Measurements from ENCODE around the gene CHST8.

DNA sequence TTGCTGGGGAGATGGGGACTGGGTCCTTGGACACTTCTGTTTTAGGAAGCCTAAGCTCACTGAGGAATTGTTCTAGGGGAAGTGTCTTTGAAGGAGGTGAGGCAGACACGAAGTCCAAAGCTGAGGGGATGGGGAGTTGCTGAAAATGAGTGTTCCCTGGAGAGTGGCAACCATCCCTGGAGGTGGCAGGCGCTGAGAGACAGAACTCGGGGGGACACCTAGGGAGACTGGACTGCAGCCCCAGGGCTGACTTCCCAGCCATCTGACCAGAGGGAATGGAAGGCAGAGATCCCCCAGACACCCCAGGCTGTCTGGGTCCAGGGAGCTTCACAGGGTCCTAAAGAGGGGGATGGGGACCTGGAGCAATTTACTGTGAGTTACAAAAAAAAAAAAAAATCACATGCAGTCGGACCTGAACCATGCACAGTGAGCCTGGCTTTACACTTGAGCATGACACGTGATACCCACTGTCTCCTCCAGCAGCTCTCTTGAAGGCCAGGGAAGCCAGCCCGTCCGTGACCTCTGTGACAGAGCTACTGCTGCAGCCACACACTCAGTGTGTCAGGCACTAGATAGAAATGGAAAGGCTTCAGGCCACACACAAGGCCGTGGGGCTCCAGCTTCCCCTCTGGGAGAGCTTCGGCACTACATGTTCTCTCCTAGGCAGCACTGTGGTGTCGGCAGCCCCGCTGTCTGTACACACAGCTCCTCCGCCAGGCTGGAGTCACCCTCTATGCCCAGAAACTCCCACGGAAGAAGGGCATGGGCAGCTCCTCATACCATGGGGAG is 97.8 kb downstream of the CHST8 start:
- TF ChIP-seq ETS1 (IDR thresholded peaks at IDR 0.05) (no peak), EZH2 (IDR thresholded peaks at IDR 0.05; ENCODE audit: low read depth, unreplicated experiment) (no peak), CTCF (conservative IDR thresholded peaks at IDR 0.05; ENCODE audit: low read depth in 2 of 2) (no peak), POLR2AphosphoS5 (IDR thresholded peaks at IDR 0.05; ENCODE audit: low read depth) (no peak), STAT1 (IDR thresholded peaks at IDR 0.05; ENCODE audit: unreplicated experiment) (no peak), CREB1 (CRISPR knock-in tag; IDR thresholded peaks at IDR 0.05; ENCODE audit: low read depth) (no peak), EZH2phosphoT487 (IDR thresholded peaks at IDR 0.05; ENCODE audit: unreplicated experiment) (no peak), JUNB (IDR thresholded peaks at IDR 0.05; ENCODE audit: unreplicated experiment) (no peak), NANOG (IDR thresholded peaks at IDR 0.05; ENCODE audit: borderline replicate concordance) (no peak), ZNF331 (CRISPR knock-in tag; IDR thresholded peaks at IDR 0.05; ENCODE audit: low read depth) (no peak)
- TF ChIP-seq, protein P1, sequence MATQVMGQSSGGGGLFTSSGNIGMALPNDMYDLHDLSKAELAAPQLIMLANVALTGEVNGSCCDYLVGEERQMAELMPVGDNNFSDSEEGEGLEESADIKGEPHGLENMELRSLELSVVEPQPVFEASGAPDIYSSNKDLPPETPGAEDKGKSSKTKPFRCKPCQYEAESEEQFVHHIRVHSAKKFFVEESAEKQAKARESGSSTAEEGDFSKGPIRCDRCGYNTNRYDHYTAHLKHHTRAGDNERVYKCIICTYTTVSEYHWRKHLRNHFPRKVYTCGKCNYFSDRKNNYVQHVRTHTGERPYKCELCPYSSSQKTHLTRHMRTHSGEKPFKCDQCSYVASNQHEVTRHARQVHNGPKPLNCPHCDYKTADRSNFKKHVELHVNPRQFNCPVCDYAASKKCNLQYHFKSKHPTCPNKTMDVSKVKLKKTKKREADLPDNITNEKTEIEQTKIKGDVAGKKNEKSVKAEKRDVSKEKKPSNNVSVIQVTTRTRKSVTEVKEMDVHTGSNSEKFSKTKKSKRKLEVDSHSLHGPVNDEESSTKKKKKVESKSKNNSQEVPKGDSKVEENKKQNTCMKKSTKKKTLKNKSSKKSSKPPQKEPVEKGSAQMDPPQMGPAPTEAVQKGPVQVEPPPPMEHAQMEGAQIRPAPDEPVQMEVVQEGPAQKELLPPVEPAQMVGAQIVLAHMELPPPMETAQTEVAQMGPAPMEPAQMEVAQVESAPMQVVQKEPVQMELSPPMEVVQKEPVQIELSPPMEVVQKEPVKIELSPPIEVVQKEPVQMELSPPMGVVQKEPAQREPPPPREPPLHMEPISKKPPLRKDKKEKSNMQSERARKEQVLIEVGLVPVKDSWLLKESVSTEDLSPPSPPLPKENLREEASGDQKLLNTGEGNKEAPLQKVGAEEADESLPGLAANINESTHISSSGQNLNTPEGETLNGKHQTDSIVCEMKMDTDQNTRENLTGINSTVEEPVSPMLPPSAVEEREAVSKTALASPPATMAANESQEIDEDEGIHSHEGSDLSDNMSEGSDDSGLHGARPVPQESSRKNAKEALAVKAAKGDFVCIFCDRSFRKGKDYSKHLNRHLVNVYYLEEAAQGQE (IDR thresholded peaks at IDR 0.05; ENCODE audit: unreplicated experiment): no peak

All from GM23338 (cell line).